Panc1 (cell line): ENCODE data around the gene TRIO. TPM values are rescaled to one million over a fixed set of nuclear protein-coding genes. Genes with fewer than 3 reads are reported as not detected.

Experiments used
- ATAC-seq: fragments of 200-7000 bp; cut with Tn5 transposase; 2 replicates; pipeline ENCODE4 v1.9.1; 2020; ENCODE audit warnings: mild to moderate bottlenecking, moderate library complexity
- BruUV-seq: library from RNA; stranded (reverse); fragments of 400-500 nt; replicated peaks from 2 replicates; lab custom pipeline; 2021; lab: Mats Ljungman, UMichigan
- CTCF ChIA-PET: fragments of 300-600 bp; sonication (Branson Sonifier 250); formaldehyde crosslinking; loops from one replicate; lab custom pipeline; 2022; ENCODE audit warnings: antibody characterized with exemption; lab: Charles Lee
- POLR2A ChIA-PET: fragments of 300-600 bp; sonication (Branson Sonifier 250); formaldehyde crosslinking; loops from one replicate; lab custom pipeline; 2022; ENCODE audit warnings: antibody characterized with exemption; lab: Charles Lee
- DNase-seq: peaks from one replicate; pipeline ENCODE4 v3.0.0-alpha.2; 2010; ENCODE audit warnings: low read depth, low spot score
- H3K27ac ChIP-seq: 2 replicates; pipeline ENCODE4 v1.5.1; 2011; ENCODE audit warnings: mild to moderate bottlenecking, low read length, inconsistent platforms
- H3K27me3 ChIP-seq: fragments of 200-500 bp; sonication (Bioruptor generic); 2 replicates; pipeline ENCODE4 v1.6.0; 2014; ENCODE audit warnings: low read length, inconsistent platforms; ENCODE audit not compliant: control insufficient read depth, insufficient read depth
- H3K36me3 ChIP-seq: fragments of 200-500 bp; sonication (Bioruptor generic); 2 replicates; pipeline ENCODE4 v1.5.1; 2014; ENCODE audit warnings: inconsistent platforms, mild to moderate bottlenecking, low read length, moderate library complexity; ENCODE audit not compliant: control insufficient read depth, insufficient read depth
- H3K4me1 ChIP-seq: 2 replicates; pipeline ENCODE4 v1.5.1; 2011; ENCODE audit warnings: inconsistent platforms, mild to moderate bottlenecking, low read length, moderate library complexity; ENCODE audit not compliant: control insufficient read depth, insufficient read depth
- H3K4me3 ChIP-seq, 2 experiments: 2 replicates each; pipeline ENCODE4 v1.5.1; 2011 to 2012; ENCODE audit warnings: low read depth in 2 of 2, low read length in 2 of 2, mild to moderate bottlenecking in 2 of 2, inconsistent platforms in 1 of 2, moderate library complexity in 1 of 2
- H3K9me3 ChIP-seq: fragments of 200-500 bp; sonication (Bioruptor generic); 2 replicates; pipeline ENCODE4 v1.5.1; 2014; ENCODE audit warnings: low read depth, mild to moderate bottlenecking, inconsistent platforms, low read length, moderate library complexity; ENCODE audit not compliant: control insufficient read depth, insufficient read depth
- CTCF ChIP-seq: fragments of 450-650 bp; IDR thresholded peaks from 2 replicates; pipeline ENCODE4 v1.5.1; 2017; ENCODE audit warnings: mild to moderate bottlenecking
- POLR2AphosphoS5 ChIP-seq: IDR thresholded peaks from 2 replicates; pipeline ENCODE4 v1.6.1; 2012; ENCODE audit warnings: mild to moderate bottlenecking, low read depth, low read length, moderate library complexity
- REST ChIP-seq, 2 experiments: IDR thresholded peaks; 2 replicates each; pipeline ENCODE4 v1.6.1; 2011 to 2012; ENCODE audit warnings: low read depth in 2 of 2, control low read depth in 1 of 2, low read length in 1 of 2, mild to moderate bottlenecking in 1 of 2, moderate library complexity in 1 of 2; ENCODE audit not compliant: insufficient read depth in 1 of 2
- SIN3A ChIP-seq: IDR thresholded peaks from 2 replicates; pipeline ENCODE4 v1.6.1; 2012; ENCODE audit warnings: low read depth, mild to moderate bottlenecking, low read length, moderate library complexity, borderline replicate concordance; ENCODE audit not compliant: insufficient read depth
- TCF7L2 ChIP-seq: IDR thresholded peaks from 2 replicates; pipeline ENCODE4 v1.6.1; 2011; ENCODE audit warnings: mild to moderate bottlenecking, low read depth, low read length, inconsistent platforms
- in situ Hi-C: cut with HindIII; loops from 2 replicates; pipeline ENCODE4 v1.10.0; 2016; ENCODE audit warnings: low sequenced_read_pairs, low pct_unique_long_range_greater_than_20kb
- intact Hi-C: fragments of 100-400 bp; cut with micrococcal nuclease; formaldehyde crosslinking; loops from one replicate; pipeline ENCODE4 v1.10.0; 2022; ENCODE audit not compliant: unreplicated experiment
- total RNA-seq: library from RNA; stranded (reverse); gene quantifications from one replicate; pipeline ENCODE4 v1.2.1, GENCODE V29; 2021; ENCODE audit not compliant: unreplicated experiment

TRIO gene
- total RNA-seq, 1 experiment from 2014 or later: 349 TPM

GRCh38 chr5:14465776-14466175, 322.6 kb downstream of the TRIO start:
- no peak for ATAC-seq
- no peak for DNase-seq
- intact Hi-C loops: no loop called here
- H3K27ac ChIP-seq: no peak overlapping the region
- POLR2A ChIA-PET: no interaction called here
- H3K9me3 ChIP-seq: no peaks in the 10 kb centered on the region
- no TSS peak for BruUV-seq
- no peaks in the 10 kb centered on the region for H3K27me3 ChIP-seq
- no peak overlapping the region for H3K4me3 ChIP-seq
- peaks cover 75% of the 10 kb centered on the region for H3K36me3 ChIP-seq
- CTCF ChIA-PET: no interaction called here
- no peaks in the 10 kb centered on the region for H3K4me1 ChIP-seq
- in situ Hi-C loops: no loop called here
- TF ChIP-seq REST (IDR thresholded peaks at IDR 0.05; ENCODE audit: insufficient read depth in 1 of 2, low read depth in 2 of 2, low read length in 1 of 2): no peak
- TF ChIP-seq SIN3A: no peak
- TF ChIP-seq CTCF: no peak
- TF ChIP-seq TCF7L2: no peak
- no peak for TF ChIP-seq POLR2AphosphoS5

GRCh38 chr5:14467251-14467650, 324.1 kb downstream of the TRIO start:
- CTCF ChIA-PET: no interaction called here
- POLR2A ChIA-PET: no interaction called here

More at GRCh38 chr5:14467251-14467650, 324.1 kb downstream of the TRIO start:
- no TSS peak for BruUV-seq
- no peak for ATAC-seq
- in situ Hi-C loops: no loop called here
- intact Hi-C loops: no loop called here
- no peak for DNase-seq
- TF ChIP-seq POLR2AphosphoS5 (no peak), REST (IDR thresholded peaks at IDR 0.05; ENCODE audit: insufficient read depth in 1 of 2, low read depth in 2 of 2, low read length in 1 of 2) (no peak), SIN3A (no peak)
- no peaks in the 10 kb centered on the region for H3K9me3 ChIP-seq
- H3K27me3 ChIP-seq: no peaks in the 10 kb centered on the region
- no peaks in the 10 kb centered on the region for H3K4me1 ChIP-seq
- no peak overlapping the region for H3K27ac ChIP-seq
- peaks cover 76% of the 10 kb centered on the region for H3K36me3 ChIP-seq
- H3K4me3 ChIP-seq: no peak overlapping the region
